Muscle of arm (tissue), 12 donors: ENCODE results near the gene SLC35E2B. TPM values are rescaled to one million over a fixed set of nuclear protein-coding genes. Genes with fewer than 3 reads are reported as not detected.

Experiments
- DNase-seq: peaks from one replicate; pipeline ENCODE4 v3.0.0-alpha.2; 2013
- polyA plus RNA-seq, 12 donors: library from polyadenylated mRNA; unstranded; fragments of 120-200 nt; gene quantifications; one replicate each; pipeline ENCODE4 v1.2.1, GENCODE V29; 2013; ENCODE audit not compliant: insufficient read length in 12 of 12

Gene SLC35E2B
- polyA plus RNA-seq, 12 donors = 31.9 to 69.2 (median 40.9) TPM; not detected in 1

DNA sequence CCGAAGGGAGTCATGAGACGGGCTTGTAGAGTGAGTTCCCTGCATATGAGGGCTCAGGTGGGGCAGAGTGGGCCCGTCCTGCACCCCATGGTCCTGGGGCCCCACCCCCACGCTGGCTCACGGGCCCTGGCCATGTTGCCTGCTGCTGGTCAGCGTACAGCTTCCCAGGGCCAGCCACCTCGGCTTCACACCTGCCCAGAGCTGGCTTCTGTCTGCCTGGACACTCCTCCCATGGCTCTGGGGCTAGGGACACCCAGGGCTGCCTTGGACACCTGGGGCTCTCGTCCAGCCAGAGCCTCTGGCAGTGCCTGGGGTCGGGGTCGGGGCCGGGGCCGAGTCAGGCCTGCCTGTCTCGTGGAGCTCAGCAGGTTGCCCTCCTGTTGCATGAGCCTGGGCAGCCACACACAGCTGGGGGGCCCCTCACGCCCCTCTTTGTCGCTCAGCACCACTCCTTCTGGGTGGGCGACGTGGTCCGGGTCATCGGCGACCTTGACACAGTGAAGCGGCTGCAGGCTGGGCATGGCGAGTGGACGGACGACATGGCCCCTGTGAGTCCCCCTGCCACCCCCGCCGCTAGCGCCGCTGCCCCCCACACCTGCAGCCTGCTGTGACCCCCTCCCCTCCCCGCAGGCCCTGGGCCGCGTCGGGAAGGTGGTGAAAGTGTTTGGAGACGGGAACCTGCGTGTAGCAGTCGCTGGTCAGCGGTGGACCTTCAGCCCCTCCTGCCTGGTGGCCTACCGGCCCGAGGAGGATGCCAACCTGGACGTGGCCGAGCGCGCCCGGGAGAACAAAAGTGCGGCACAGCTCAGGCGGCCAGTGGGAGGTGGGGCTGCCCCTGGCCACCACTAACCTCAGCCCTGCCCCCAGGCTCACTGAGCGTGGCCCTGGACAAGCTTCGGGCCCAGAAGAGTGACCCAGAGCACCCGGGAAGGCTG lies 66.1 kb downstream of the SLC35E2B start:
- no peak for DNase-seq

DNA sequence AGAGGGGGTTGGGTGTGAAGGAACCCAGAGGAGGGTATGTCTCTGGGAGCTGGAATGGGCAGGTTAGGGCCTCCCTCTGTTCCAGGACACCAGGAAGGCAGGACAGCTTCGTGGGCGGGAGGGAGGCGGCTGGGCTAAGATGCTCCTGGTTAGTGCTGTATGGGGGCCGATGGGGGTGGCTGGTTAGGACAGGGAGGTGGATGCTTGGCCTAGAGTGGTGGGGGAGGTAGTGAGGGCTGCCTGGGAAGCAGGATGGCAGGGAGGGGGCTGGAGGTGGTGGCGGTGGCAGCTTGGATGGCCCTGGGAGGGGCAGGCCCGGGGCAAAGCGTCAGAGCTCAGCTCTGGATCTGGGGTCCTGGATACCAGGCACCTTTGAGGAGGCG lies 66.8 kb downstream of the SLC35E2B start:
- DNase-seq = no peak

DNA sequence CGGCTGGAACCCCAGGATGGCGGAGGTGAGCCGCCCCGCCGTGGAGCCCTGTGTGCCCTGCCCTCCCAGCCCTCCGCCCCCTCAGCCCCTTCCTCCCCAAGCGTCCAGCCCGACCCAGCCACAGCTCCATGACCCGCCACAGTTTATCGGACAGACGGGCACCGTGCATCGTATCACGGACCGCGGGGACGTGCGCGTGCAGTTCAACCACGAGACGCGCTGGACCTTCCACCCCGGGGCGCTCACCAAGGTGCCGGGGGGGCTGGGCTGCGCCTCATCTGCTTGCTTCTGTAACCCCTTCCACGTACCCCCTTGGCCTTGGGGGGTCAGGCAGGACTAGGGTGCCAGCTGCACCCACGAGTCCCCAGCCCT lies 67.2 kb downstream of the SLC35E2B start:
- DNase-seq = no peak

DNA sequence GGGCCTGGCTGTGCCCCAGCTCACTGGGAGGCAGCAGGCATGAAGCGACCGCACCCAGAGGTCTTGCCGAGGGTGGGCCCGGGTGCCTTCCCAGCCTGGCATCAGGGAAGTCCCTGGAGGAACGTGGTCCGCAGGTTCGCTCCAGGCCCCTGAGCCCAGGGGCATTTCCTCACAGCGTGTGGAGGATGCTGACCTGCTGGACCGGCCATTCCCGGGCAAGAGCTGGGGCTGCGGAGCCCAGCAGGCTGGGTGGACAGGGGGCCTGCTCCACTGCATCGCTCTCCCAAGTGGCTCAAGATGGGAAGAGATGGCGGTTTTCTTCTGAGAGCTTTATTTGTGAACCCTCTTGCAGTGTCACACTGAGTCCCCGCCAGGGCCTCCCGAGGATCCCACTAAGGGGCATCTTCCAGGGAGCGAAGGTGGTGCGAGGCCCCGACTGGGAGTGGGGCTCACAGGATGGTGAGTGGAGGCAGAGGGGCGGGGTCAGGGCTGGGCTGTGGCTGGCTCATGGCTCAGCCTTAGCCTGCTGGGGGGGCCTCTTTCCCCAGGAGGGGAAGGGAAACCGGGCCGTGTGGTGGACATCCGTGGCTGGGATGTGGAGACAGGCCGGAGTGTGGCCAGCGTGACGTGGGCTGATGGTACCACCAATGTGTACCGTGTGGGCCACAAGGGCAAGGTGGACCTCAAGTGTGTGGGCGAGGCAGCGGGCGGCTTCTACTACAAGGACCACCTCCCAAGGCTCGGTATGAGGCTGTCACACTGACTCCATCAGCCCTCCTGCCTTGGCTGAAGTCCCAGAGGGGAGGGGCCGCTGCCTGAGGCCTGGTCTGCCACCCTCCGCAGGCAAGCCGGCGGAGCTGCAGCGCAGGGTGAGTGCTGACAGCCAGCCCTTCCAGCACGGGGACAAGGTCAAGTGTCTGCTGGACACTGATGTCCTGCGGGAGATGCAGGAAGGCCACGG lies 67.9 kb downstream of the SLC35E2B start:
- no peak for DNase-seq

DNA sequence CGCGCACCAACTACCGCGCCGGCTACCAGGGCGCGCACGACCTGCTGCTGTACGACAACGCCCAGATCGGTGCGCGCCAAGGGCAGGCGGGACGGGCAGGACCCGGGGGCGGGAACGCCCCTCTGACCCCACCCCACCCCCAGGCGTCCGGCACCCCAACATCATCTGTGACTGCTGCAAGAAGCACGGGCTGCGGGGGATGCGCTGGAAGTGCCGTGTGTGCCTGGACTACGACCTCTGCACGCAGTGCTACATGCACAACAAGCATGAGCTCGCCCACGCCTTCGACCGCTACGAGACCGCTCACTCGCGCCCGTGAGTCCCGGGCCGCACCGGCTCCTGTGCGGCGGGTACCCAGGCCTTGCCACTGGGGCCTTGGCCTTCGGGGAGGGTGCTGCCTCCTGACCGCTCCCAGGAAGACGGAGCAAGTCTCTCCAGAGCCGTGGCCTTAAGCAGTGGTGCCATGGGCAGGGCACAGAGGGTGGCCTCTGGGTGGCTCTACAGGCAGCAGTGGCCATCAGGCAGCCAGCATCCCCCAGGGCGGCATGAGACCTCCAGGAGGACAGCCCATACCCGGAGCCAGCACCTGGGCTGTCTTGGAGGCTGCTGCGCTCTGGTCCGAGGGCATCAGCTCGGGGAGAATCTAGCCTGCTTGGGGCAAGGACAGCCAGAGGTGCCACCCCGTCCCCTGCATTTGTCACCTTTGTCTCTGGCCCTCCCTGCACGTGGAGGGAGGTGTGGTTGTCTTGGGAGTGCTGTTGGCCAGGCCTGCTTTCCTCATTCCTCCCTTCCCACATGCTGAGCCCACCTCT lies 68.8 kb downstream of the SLC35E2B start:
- DNase-seq = no peak

DNA sequence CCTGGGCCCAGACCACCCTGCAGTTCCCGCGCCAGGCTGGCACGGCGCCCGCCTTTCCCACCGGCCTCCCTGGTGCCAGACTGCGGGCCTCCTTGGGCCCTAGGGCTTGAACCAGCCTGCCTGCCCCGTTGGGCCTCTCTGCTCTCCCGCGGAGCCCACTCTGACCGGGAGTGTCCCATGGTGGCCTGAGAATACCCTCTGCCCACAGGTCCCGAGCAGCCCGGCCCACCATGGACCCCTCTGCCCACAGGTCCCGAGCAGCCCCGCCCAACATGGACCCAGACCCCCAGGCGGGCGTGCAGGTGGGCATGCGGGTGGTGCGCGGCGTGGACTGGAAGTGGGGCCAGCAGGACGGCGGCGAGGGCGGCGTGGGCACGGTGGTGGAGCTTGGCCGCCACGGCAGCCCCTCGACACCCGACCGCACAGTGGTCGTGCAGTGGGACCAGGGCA lies 69.4 kb downstream of the SLC35E2B start:
- no peak for DNase-seq

DNA sequence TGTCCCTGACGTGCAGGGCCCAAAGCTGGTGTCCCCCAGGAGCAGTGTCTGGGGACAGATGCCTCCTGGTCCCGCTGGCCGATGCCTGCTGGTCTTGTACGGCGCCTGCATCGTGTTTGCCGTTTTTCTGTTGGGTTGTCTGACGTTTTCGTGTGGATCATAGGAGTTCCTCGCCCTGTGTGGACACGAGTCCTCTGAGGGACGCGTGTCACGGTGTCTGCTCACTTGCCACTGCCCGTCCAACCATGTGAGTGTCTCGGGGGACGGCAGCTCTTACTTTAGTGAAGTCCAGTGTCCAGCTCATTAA lies 69.9 kb downstream of the SLC35E2B start:
- DNase-seq = no peak

DNA sequence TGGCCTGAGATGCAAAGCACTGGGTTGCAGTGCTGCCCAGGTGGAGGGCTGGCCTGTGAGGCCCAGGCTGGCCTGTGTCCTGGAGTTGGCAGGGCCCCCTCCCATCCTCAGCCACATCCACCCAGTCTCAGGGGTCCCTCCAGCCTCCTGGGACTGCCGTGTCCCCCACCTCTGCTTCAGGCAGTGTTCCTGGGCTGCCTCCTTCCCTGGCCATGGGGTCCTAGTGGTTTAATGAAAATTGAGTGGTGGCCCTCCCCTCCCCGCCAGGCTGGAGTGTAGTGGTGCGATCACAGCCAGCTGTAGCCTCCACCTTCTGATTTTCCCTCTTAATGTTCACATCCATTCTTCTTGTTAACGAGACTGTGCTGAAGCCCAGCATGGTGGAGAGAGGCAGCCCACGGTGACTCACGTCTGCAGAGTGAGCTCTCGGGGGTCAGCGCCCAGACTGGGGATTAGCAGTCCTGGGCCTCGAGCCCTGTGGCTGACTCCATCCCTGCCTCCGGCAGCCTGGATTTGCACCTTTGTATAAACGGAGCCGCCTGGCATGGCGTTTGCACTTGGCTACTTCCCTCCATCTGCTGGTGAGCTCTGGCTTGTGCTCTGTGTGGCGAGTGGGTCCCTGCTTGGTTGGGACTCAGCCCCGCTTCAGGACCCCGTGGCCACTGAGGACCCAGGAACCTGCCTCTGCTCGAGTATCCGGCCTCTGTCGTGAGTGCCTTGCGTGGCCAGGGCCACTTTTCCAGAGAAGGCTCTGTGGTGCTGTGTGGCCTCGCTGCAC lies 70.4 kb downstream of the SLC35E2B start:
- DNase-seq = no peak

DNA sequence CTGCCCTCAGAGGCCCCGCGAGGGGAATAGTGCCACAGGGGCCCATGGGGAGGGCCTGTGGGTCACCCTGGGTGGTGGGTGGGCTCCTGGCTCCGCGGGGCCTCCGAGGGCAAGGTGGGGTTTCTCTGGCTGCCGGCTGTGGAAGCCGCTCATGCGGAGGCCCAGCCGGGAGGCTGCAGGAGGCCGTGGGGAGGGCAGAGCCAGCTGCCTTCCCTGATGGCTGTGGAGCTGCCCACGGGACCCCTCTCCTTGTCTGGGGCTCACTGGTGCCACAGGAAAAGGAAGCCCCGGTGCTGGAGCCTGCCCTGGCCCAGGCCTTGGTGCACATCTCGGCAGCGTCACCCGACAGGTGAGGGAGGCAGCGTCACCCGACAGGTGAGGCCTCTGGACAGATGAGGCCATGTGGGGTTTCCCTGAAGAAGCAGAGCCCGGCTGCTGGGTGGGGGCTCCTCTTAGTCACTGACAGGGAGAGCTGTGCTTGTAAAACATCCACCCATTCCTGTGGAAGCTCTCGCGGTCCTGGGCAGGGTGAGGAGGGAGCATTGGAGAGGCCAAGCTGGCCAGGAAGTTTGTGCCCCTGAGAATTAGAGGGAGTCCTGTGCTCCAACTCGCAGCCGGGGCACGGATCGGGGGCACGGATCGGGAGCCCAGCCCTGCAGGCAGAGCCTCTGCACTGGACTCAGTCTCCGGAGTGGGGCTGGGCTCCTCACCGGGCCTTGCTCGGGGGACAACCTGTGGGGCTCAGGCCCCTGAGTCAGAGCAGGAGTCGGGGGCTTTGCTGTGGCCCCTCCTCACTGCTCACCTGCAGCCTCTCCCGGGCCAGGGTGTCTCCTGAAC lies 71.2 kb downstream of the SLC35E2B start:
- no peak for DNase-seq

DNA sequence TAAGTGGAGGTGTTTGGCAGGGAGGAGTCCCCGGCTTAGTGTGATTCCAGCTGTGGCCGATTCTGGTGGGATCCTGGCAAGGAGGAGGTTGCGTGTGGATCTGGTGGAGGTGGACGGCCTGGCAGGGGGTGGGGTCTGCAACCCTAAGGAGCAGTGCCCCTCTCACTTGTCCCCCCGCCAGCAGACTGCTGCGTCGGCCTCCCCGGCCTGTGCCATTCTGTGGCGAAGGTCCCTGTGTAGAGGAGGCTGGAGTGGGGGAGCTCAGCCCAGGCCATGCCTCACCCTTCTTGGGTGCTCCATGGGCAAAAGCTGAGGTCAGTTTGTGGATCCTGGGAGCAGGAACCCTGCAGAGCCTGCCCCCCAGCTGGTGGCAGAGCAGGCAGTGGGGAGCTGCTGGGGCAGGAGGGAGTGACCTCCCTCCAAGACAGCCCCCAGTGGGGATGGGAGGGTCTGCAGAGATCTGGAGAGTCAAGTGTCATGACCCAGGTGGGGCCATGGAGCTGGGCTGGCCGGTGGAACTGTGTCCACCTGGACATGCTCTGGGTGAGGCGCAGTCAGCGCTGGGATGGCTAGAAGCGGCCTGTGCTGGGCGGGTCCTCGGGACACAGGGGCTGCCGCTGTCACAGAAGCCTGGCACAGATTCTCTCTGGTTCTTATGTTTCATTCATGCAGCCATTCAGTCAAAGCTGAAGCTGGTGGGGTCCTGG lies 72.0 kb downstream of the SLC35E2B start:
- no peak for DNase-seq

DNA sequence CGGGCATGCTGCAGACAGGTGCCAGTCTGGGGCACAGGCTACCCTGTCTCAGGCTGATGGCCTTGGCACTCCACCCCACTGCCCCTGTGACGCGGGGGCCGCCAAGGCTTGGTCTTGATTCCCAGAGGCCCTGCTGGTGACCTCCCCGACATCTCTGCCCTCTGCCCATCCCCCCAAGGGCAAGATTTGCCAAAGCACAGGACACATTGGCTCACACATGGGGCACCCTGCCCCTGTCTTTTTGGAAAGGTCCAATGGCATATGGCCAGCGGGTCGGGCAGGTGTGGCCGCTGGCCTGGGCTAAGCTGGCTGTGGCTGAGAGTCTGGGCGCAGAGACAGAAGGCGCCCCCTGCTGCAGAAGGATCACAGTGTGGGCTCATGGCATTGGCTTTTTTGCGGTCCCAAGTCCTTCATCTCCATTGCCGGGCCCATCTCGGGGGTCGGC lies 72.7 kb downstream of the SLC35E2B start:
- no peak for DNase-seq

DNA sequence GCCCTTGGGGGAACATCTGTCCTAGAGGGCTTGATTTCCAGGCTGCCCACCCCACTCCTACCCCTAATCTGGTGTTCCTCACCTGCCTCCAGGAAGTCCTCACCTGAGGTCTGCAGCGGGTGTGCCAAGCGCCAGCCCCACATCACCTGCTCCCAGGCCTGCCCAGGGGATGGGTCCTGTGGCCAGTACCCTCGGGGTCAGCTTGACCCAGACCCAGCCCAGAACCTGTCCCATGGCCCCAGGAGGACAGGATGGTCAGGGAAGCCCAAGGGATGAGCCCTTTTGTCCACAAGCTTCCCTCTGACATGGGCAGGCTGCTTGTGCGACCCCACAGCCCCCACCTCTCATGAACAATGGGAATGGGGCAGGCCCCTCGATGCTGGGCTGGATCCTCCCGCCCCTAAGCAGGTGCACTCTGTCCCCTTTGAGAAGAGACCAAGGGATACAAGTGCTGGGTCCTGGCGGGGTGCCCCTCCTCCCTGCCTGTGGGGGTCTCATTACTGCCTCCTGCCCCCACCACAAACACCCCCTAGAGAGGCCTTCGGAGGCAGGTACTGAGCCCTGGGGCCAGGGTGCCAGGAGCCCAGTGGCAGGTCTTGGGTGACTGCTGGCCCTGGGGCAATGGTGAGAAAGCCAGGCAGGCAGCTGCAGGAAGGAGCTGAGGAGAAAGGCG lies 74.1 kb downstream of the SLC35E2B start:
- no peak for DNase-seq

DNA sequence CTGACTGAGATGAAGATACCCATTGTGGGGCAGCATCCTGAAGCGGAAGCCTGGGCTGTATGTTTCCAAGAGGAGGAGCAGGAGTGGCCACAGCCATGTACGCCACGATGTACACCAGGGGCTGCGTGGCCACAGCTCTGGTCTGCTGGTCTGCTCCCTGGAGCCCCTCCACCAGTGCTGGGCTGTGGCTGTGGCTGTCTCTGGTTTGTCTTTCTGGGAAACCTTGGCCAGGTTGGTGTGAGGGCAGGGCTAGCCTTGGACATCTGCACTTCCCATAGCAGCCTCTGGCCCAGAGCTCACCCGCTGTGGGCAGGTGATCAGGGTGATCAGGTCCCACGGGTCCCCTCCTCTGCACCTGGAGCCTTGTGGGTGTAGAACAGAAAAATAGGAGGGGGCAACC lies 74.7 kb downstream of the SLC35E2B start:
- DNase-seq = no peak

DNA sequence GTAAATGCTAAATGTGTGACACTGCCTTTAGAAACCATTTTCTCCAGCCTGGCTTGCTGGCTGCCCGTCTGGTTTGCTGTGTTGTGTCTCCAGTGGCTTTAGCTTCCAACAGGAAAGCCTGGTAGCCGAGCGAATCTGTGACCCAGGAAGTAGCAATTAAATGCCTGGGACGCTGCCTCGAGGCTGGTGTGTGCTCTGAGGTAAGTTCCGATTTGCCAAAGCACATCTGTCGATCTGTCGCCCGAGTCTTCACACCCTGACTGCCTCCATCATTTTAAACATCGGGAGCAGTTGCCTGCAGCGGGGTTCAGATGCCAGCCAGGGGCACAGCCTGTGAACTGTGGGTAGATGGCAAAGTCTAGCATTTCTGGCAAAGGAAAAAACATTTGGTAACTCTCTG lies 75.1 kb downstream of the SLC35E2B start:
- DNase-seq = no peak

DNA sequence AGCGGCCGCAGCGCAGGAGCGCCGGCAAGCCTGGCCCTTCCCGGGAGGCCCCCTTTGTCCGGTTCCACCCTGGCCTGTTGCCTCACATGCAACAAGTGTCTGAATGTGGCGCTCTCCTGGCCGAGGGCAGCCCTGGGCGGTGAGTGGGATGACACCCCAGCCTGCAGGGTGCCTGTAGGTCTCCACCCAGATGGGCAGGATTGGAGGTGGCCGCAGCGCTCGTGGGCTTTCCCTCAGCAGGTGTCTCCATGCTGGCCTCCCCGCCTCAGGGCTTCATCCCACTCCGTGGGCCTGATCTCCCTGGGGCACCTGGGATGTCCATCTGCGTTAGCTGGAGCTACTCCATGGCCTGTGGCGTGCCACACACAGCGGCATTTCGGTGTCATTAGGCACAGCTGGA lies 75.8 kb downstream of the SLC35E2B start:
- DNase-seq = no peak

DNA sequence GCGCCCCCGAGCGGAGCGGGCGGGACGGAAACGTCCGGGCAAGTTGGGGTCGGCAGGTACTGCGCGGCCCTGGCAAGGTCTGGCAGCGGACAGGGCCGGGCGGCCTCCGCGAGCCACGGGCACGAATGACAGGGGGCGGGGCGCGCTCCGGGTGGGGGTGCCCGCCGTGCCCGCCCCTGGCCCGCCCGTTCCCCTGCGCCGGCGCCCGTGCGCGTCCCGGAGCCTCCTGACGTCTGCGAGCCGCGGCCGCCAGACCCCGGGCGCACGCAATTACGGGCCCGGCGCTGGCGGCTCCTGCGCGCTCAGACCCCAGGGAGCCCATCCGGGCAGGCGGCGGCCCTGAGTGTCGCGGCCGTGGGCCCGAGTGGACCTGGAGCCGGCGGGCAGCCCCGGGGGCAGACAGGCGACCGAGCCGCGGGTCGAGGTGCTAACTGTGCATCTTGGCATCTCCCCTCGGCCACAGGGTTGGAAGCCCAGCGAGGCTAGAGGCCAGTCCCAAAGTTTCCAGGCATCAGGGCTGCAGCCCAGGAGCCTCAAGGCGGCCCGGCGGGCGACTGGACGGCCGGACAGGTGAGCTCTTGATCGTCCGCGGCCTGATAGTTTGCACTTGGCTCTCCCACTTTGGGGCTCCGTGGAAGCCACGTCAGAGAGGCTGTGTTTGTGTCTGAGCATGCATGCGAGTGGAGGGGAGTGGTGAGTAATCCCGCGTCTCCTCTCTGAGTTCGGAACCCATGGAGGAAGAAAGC lies 76.4 kb downstream of the SLC35E2B start:
- no peak for DNase-seq

DNA sequence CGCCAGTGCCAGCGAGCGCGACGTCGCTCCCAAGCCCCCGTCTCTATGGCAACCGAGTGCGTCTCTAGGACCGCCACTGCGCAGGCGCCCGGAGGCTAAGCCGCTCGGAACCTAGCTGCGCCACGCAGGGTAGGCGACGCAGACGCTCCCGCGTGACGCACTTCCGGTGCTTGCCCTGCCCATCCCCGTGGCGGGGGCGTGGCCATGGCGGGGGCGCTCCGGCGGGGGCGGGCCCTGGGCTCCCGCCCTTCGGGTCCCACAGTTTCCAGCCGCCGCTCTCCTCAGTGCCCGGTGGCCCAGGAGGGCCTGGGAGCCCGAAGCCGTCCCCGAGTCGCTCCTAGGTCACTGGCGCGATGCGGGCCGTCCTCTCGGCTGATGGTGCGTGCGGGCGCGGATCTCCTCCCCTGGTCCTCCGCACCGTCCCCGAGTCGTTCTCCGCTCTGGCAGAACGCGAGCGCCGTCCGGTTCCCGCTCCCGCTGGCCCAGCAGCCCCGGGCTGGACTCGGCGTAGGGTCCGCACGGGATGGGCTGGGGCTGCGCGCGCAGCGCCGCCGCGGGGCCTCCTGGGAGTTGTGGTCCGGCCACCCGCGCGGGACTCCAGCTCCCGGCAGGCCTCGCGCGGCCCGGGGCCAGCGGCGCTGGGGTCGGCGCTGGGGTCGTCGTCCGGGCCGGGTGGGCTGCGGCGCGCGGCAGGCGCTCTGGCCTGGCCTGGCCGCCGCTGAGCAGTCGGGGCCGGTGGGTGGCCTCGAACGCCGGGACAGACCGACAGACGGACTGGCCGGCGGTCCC lies 77.1 kb downstream of the SLC35E2B start, which contains the start of gene MIB2:
MIB2 (plus strand) TSS at position 245 of the 789 bp plus-strand sequence. CDS start 7,953 bp downstream, outside the sequence.
- peak; percentile 95 for DNase-seq
